WTC11 (cell line): ENCODE measurements around the gene EEFSEC. TPM values are rescaled to one million over a fixed set of nuclear protein-coding genes. Genes with fewer than 3 reads are reported as not detected.

Source experiments
- ATAC-seq: fragments of 200-7000 bp; cut with Tn5 transposase; 2 replicates; pipeline ENCODE4 v1.10.0; 2021; ENCODE audit warnings: mild to moderate bottlenecking, moderate library complexity
- CTCF ChIA-PET: fragments of 300-600 bp; sonication (Branson Sonifier 250); formaldehyde crosslinking; loops from one replicate; lab custom pipeline; 2021; ENCODE audit warnings: antibody characterized with exemption; lab: Charles Lee
- POLR2A ChIA-PET: fragments of 350-600 bp; sonication (Branson Sonifier 250); formaldehyde crosslinking; loops from one replicate; lab custom pipeline; 2021; ENCODE audit warnings: antibody characterized with exemption; lab: Charles Lee
- DNase-seq: peaks from one replicate; pipeline ENCODE4 v3.0.0; 2021; ENCODE audit warnings: low spot score
- H3K27ac Mint-ChIP-seq: 2 replicates; pipeline ENCODE4 v1.8.0; 2021; ENCODE audit warnings: mixed read lengths
- H3K27me3 Mint-ChIP-seq: 2 replicates; pipeline ENCODE4 v1.8.0; 2021; ENCODE audit warnings: low read depth, mild to moderate bottlenecking, moderate library complexity, mixed read lengths
- H3K36me3 Mint-ChIP-seq: 2 replicates; pipeline ENCODE4 v1.8.0; 2021; ENCODE audit warnings: mixed read lengths
- H3K4me1 Mint-ChIP-seq: 2 replicates; pipeline ENCODE4 v1.8.0; 2022; ENCODE audit warnings: mixed read lengths
- H3K4me3 Mint-ChIP-seq: 2 replicates; pipeline ENCODE4 v1.8.0; 2021; ENCODE audit warnings: mild to moderate bottlenecking, moderate library complexity, mixed read lengths
- H3K9me3 Mint-ChIP-seq: 2 replicates; pipeline ENCODE4 v1.8.0; 2021; ENCODE audit warnings: mixed read lengths
- CREM ChIP-seq: sonication (generic); formaldehyde crosslinking; IDR thresholded peaks from 2 replicates; pipeline ENCODE4 v1.8.1; 2022; ENCODE audit warnings: mild to moderate bottlenecking, missing genetic modification reagents, moderate library complexity
- FOXK1 ChIP-seq: sonication (generic); formaldehyde crosslinking; IDR thresholded peaks from 2 replicates; pipeline ENCODE4 v1.8.0; 2022; ENCODE audit warnings: mild to moderate bottlenecking, moderate library complexity, missing genetic modification reagents
- GABPB1 ChIP-seq: sonication (generic); formaldehyde crosslinking; IDR thresholded peaks from 2 replicates; pipeline ENCODE4 v1.8.1; 2023; ENCODE audit warnings: mild to moderate bottlenecking, missing genetic modification reagents
- GTF2I ChIP-seq: fragments of 250-450 bp; sonication (Bioruptor Pico); conservative IDR thresholded peaks from 2 replicates; pipeline ENCODE4 v1.4.0; 2021; ENCODE audit warnings: mild to moderate bottlenecking
- NR1H2 ChIP-seq: sonication (generic); formaldehyde crosslinking; IDR thresholded peaks from 2 replicates; pipeline ENCODE4 v1.9.0; 2021; ENCODE audit warnings: mild to moderate bottlenecking, moderate library complexity, missing genetic modification reagents
- NR2C2 ChIP-seq: sonication (generic); formaldehyde crosslinking; IDR thresholded peaks from 2 replicates; pipeline ENCODE4 v1.8.0; 2022; ENCODE audit warnings: mild to moderate bottlenecking, missing genetic modification reagents
- NR3C1 ChIP-seq: sonication (generic); formaldehyde crosslinking; conservative IDR thresholded peaks from 2 replicates; pipeline ENCODE4 v1.8.1; 2023; ENCODE audit warnings: low read depth, mild to moderate bottlenecking, missing genetic modification reagents
- PRRX2 ChIP-seq: fragments of 250-450 bp; sonication (Bioruptor Pico); IDR thresholded peaks from 2 replicates; pipeline ENCODE4 v1.8.0; 2021; ENCODE audit warnings: mild to moderate bottlenecking
- SMAD3 ChIP-seq: sonication (generic); formaldehyde crosslinking; IDR thresholded peaks from 2 replicates; pipeline ENCODE4 v1.8.0; 2022; ENCODE audit warnings: missing genetic modification reagents, mild to moderate bottlenecking, borderline replicate concordance
- SP1 ChIP-seq: sonication (generic); formaldehyde crosslinking; conservative IDR thresholded peaks from 2 replicates; pipeline ENCODE4 v1.8.1; 2022; ENCODE audit warnings: missing genetic modification reagents
- STAT6 ChIP-seq: sonication (generic); formaldehyde crosslinking; conservative IDR thresholded peaks from 2 replicates; pipeline ENCODE4 v1.8.1; 2023; ENCODE audit warnings: mild to moderate bottlenecking, low read depth, missing genetic modification reagents, moderate library complexity
- TP53 ChIP-seq: sonication (generic); formaldehyde crosslinking; IDR thresholded peaks from 2 replicates; pipeline ENCODE4 v1.8.1; 2023; ENCODE audit warnings: mild to moderate bottlenecking, missing genetic modification reagents
- ZNF512 ChIP-seq: sonication (generic); formaldehyde crosslinking; IDR thresholded peaks from 2 replicates; pipeline ENCODE4 v1.8.1; 2022; ENCODE audit warnings: missing genetic modification reagents, borderline replicate concordance
- ZNF671 ChIP-seq: fragments of 250-450 bp; sonication (Bioruptor Pico); IDR thresholded peaks from 2 replicates; pipeline ENCODE4 v1.8.0; 2021; ENCODE audit warnings: mild to moderate bottlenecking
- ZSCAN18 ChIP-seq: fragments of 250-450 bp; sonication (Bioruptor Pico); IDR thresholded peaks from 2 replicates; pipeline ENCODE4 v2.1.2; 2022; ENCODE audit warnings: mild to moderate bottlenecking, moderate library complexity
- total RNA-seq: library from RNA; stranded (reverse); gene quantifications from 3 replicates; pipeline ENCODE4 v1.2.3, GENCODE V29; 2021
- TF ChIP-seq, protein P1 (sequence below): sonication (generic); formaldehyde crosslinking; IDR thresholded peaks from 2 replicates; pipeline ENCODE4 v1.8.0; 2022; ENCODE audit warnings: missing genetic modification reagents
- TF ChIP-seq, protein P2 (sequence below): sonication (generic); formaldehyde crosslinking; IDR thresholded peaks from 2 replicates; pipeline ENCODE4 v1.8.0; 2023; ENCODE audit warnings: missing genetic modification reagents
- TF ChIP-seq, protein P3 (sequence below): sonication (generic); formaldehyde crosslinking; IDR thresholded peaks from 2 replicates; pipeline ENCODE4 v1.8.1; 2023; ENCODE audit warnings: mild to moderate bottlenecking, missing genetic modification reagents
- TF ChIP-seq, protein P4 (sequence below): sonication (generic); formaldehyde crosslinking; IDR thresholded peaks from 2 replicates; pipeline ENCODE4 v1.8.0; 2022; ENCODE audit warnings: mild to moderate bottlenecking, missing genetic modification reagents

Gene EEFSEC
- total RNA-seq, 1 experiment from 2014 or later, result 13.7 TPM

GRCh38 chr3:128374746-128375445, 221.6 kb downstream of the EEFSEC start:
- ATAC-seq (no peak), DNase-seq (no peak)
- no peaks in the 10 kb centered on the region for H3K9me3 Mint-ChIP-seq
- CTCF ChIA-PET, result interaction anchor here (1.8 kb wide), 1 partner anchor 123 kb away, joined by 5 read pairs; no protein-coding TSS in a partner anchor
- peaks cover 3% of the 10 kb centered on the region; the same call in 1 of the 2 replicates for H3K4me1 Mint-ChIP-seq
- TF ChIP-seq, protein P1, sequence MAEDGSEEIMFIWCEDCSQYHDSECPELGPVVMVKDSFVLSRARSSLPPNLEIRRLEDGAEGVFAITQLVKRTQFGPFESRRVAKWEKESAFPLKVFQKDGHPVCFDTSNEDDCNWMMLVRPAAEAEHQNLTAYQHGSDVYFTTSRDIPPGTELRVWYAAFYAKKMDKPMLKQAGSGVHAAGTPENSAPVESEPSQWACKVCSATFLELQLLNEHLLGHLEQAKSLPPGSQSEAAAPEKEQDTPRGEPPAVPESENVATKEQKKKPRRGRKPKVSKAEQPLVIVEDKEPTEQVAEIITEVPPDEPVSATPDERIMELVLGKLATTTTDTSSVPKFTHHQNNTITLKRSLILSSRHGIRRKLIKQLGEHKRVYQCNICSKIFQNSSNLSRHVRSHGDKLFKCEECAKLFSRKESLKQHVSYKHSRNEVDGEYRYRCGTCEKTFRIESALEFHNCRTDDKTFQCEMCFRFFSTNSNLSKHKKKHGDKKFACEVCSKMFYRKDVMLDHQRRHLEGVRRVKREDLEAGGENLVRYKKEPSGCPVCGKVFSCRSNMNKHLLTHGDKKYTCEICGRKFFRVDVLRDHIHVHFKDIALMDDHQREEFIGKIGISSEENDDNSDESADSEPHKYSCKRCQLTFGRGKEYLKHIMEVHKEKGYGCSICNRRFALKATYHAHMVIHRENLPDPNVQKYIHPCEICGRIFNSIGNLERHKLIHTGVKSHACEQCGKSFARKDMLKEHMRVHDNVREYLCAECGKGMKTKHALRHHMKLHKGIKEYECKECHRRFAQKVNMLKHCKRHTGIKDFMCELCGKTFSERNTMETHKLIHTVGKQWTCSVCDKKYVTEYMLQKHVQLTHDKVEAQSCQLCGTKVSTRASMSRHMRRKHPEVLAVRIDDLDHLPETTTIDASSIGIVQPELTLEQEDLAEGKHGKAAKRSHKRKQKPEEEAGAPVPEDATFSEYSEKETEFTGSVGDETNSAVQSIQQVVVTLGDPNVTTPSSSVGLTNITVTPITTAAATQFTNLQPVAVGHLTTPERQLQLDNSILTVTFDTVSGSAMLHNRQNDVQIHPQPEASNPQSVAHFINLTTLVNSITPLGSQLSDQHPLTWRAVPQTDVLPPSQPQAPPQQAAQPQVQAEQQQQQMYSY (CRISPR knock-in tag), result no peak
- TF ChIP-seq FOXK1 (CRISPR knock-in tag), result no peak
- no peak for TF ChIP-seq ZNF512
- no peak for TF ChIP-seq GTF2I (CRISPR knock-in tag)
- TF ChIP-seq CREM, result no peak
- TF ChIP-seq SMAD3, result no peak
- no peak for TF ChIP-seq NR2C2 (CRISPR knock-in tag)
- TF ChIP-seq TP53, result no peak
- no peak for TF ChIP-seq PRRX2 (CRISPR knock-in tag)
- TF ChIP-seq STAT6 (CRISPR knock-in tag), result no peak
- no peaks in the 10 kb centered on the region for H3K36me3 Mint-ChIP-seq
- H3K27ac Mint-ChIP-seq, result no peak overlapping the region
- H3K4me3 Mint-ChIP-seq, result no peak overlapping the region
- POLR2A ChIA-PET, result no interaction called here
- H3K27me3 Mint-ChIP-seq, result no peaks in the 10 kb centered on the region

DNA sequence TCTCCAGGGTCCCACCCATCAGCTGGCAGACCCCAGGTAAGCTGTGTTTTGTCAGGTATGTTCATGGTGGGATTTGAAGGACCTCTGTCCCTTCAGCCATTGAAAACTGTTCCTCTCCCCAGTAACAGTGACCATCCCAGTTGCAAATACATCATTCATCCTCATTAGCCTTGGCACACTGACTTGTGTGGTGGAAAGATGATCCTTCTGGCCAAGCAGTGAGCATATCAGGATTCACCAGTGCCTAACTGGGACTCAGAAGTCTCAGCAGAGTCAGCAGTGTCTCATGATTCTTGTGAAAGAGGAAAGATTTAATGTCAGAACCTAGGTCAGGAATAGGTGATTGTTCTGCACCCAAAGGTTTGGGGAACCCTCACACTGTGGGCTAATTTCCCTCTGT, 223.2 kb downstream of the EEFSEC start:
- Mint-ChIP-seq H3K9me3 (no peaks in the 10 kb centered on the region), H3K4me1 (peaks cover 3% of the 10 kb centered on the region; the same call in 1 of the 2 replicates), H3K27ac (no peak overlapping the region), H3K4me3 (no peak overlapping the region), H3K27me3 (no peaks in the 10 kb centered on the region), H3K36me3 (no peaks in the 10 kb centered on the region)
- ChIA-PET POLR2A (no interaction called here), CTCF (no interaction called here)
- ATAC-seq (no peak), DNase-seq (no peak)
- no peak for TF ChIP-seq SP1 (CRISPR knock-in tag)
- TF ChIP-seq NR1H2 (CRISPR knock-in tag), result no peak
- TF ChIP-seq ZSCAN18 (CRISPR knock-in tag), result no peak
- TF ChIP-seq, protein P2, sequence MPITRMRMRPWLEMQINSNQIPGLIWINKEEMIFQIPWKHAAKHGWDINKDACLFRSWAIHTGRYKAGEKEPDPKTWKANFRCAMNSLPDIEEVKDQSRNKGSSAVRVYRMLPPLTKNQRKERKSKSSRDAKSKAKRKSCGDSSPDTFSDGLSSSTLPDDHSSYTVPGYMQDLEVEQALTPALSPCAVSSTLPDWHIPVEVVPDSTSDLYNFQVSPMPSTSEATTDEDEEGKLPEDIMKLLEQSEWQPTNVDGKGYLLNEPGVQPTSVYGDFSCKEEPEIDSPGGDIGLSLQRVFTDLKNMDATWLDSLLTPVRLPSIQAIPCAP (CRISPR knock-in tag), result no peak
- TF ChIP-seq, protein P3, sequence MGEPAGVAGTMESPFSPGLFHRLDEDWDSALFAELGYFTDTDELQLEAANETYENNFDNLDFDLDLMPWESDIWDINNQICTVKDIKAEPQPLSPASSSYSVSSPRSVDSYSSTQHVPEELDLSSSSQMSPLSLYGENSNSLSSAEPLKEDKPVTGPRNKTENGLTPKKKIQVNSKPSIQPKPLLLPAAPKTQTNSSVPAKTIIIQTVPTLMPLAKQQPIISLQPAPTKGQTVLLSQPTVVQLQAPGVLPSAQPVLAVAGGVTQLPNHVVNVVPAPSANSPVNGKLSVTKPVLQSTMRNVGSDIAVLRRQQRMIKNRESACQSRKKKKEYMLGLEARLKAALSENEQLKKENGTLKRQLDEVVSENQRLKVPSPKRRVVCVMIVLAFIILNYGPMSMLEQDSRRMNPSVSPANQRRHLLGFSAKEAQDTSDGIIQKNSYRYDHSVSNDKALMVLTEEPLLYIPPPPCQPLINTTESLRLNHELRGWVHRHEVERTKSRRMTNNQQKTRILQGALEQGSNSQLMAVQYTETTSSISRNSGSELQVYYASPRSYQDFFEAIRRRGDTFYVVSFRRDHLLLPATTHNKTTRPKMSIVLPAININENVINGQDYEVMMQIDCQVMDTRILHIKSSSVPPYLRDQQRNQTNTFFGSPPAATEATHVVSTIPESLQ (CRISPR knock-in tag), result no peak
- no peak for TF ChIP-seq GABPB1 (CRISPR knock-in tag)
- TF ChIP-seq, protein P4, sequence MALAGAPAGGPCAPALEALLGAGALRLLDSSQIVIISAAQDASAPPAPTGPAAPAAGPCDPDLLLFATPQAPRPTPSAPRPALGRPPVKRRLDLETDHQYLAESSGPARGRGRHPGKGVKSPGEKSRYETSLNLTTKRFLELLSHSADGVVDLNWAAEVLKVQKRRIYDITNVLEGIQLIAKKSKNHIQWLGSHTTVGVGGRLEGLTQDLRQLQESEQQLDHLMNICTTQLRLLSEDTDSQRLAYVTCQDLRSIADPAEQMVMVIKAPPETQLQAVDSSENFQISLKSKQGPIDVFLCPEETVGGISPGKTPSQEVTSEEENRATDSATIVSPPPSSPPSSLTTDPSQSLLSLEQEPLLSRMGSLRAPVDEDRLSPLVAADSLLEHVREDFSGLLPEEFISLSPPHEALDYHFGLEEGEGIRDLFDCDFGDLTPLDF (CRISPR knock-in tag), result no peak
- no peak for TF ChIP-seq NR3C1 (CRISPR knock-in tag)
- TF ChIP-seq ZNF671 (CRISPR knock-in tag), result no peak
